IPS DF 6.9 (cell line): ENCODE measurements around the gene CACNA1G.

Source experiments
- DNase-seq: peaks from one replicate; pipeline ENCODE4 v3.0.0-alpha.2; 2013; ENCODE audit warnings: low read depth, low spot score
- H3K27ac ChIP-seq: one replicate; pipeline ENCODE4 v1.5.1; 2013; ENCODE audit warnings: low read length, control low read depth
- H3K27me3 ChIP-seq: 2 replicates; pipeline ENCODE4 v1.6.1; 2013; ENCODE audit warnings: mild to moderate bottlenecking, low read length; ENCODE audit not compliant: control insufficient read depth, insufficient read depth
- H3K36me3 ChIP-seq: 2 replicates; pipeline ENCODE4 v1.6.1; 2013; ENCODE audit warnings: low read length; ENCODE audit not compliant: control insufficient read depth, insufficient read depth
- H3K4me1 ChIP-seq: 2 replicates; pipeline ENCODE4 v1.6.1; 2013; ENCODE audit warnings: low read length; ENCODE audit not compliant: control insufficient read depth, insufficient read depth
- H3K4me3 ChIP-seq: 2 replicates; pipeline ENCODE4 v1.5.1; 2013; ENCODE audit warnings: mild to moderate bottlenecking, low read length
- H3K9me3 ChIP-seq: 2 replicates; pipeline ENCODE4 v1.6.1; 2013; ENCODE audit warnings: low read length, inconsistent platforms; ENCODE audit not compliant: control insufficient read depth, insufficient read depth
- WGBS: extraction: QIAGEN DNeasy Blood & Tissue Kit; methylation state at CpG from one replicate; pipeline ENCODE4 v1.1.7; 2013; ENCODE audit warnings: mixed read lengths, missing lambda C conversion rate; ENCODE audit not compliant: insufficient read length, insufficient coverage; 5-methylcytosine and 5-hydroxymethylcytosine counted together

CACNA1G gene

DNA sequence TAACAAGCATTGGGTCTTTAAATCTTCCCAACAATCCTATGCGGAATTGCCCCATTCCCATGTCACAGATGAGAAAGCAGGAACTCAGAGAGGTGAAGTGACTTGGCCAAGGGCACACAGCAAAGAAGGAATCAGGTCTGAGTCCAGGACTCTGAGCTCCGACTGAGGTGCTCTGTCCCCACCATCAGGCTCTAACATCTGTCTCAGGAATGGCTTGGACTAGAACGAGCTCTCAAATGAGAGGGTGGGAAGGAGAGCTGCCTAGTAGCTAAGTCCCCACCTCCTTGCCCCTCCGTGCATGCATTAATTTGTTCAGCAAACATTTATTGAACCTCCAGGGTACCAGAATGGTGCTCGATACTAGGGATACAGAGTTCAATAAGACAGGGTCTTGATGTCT is 100.8 kb downstream of the CACNA1G start:
- H3K9me3 ChIP-seq, result no peaks in the 10 kb centered on the region
- no peaks in the 10 kb centered on the region for H3K27me3 ChIP-seq
- H3K4me3 ChIP-seq, result no peak overlapping the region
- H3K27ac ChIP-seq, result no peak overlapping the region
- no peak for DNase-seq
- H3K4me1 ChIP-seq, result peaks cover 4% of the 10 kb centered on the region; the same call in 1 of the 2 replicates
- H3K36me3 ChIP-seq, result no peaks in the 10 kb centered on the region
- WGBS, result no CpG with 5 or more reads among the region's 5 CpGs

DNA sequence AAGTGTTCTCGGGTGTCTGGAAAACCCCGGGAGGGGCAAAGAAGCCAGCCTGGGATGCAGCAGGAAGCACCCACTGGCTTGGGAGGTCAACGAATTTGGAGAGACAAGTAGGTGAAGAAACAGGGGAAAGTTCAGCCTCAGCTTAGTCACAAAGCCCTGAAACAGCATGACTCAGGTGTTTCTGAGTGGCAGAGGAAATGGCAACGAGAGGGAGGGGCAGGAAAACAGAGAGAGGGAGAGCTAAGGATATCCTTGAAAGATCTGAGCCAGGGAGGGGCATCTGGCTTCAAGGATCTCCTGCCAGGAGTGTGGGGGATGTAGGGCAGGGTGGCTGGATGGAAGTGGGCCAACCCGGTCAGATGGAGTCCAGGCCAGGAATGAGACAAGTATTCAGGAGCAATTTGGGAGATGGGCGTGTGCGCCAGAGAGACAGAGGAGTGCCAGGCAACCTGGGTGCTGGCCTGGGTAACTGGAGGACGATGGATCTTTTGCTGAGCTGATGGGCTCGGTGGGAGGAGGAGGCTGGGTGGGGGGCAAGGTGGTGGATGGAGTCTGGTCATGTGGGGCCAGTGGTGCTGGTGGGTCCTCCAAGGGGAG is 101.4 kb downstream of the CACNA1G start:
- no peaks in the 10 kb centered on the region for H3K27me3 ChIP-seq
- no peaks in the 10 kb centered on the region for H3K36me3 ChIP-seq
- H3K4me1 ChIP-seq, result peaks cover 4% of the 10 kb centered on the region; the same call in 1 of the 2 replicates
- H3K9me3 ChIP-seq, result no peaks in the 10 kb centered on the region
- no peak overlapping the region for H3K4me3 ChIP-seq
- H3K27ac ChIP-seq, result no peak overlapping the region
- WGBS, result no CpG with 5 or more reads among the region's 9 CpGs
- DNase-seq, result no peak

DNA sequence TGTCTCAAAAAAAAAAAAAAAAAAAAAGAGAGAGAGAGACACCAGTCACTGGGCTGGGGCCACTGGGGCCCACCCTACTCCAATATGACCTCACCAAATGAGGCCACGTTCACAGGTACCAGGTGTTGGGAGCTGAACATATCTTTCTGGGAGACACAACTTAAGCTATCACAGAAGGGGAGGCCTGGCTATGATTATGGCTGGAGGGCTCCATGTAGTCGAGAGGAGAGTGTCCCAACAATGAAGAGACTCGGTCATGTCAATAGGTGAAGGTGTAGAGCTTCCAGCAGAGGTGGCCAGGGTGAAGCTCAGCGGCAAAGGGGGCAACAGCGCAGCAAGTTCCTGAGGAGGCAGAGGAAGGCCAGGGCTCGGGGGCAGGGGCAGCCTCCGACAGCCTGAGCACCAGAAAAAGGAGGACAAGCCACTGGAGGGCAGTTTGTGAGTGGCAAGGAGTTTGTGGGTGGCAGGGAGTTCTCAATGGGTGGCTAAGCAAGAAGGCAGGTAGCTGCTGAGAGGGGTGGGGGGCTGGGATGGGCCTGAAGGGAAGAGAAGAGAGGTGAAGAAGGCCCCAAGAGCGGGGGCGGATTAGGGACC is 102.2 kb downstream of the CACNA1G start:
- WGBS, result no CpG with 5 or more reads among the region's 9 CpGs
- H3K4me1 ChIP-seq, result peaks cover 4% of the 10 kb centered on the region; the same call in 1 of the 2 replicates
- no peak overlapping the region for H3K27ac ChIP-seq

DNA sequence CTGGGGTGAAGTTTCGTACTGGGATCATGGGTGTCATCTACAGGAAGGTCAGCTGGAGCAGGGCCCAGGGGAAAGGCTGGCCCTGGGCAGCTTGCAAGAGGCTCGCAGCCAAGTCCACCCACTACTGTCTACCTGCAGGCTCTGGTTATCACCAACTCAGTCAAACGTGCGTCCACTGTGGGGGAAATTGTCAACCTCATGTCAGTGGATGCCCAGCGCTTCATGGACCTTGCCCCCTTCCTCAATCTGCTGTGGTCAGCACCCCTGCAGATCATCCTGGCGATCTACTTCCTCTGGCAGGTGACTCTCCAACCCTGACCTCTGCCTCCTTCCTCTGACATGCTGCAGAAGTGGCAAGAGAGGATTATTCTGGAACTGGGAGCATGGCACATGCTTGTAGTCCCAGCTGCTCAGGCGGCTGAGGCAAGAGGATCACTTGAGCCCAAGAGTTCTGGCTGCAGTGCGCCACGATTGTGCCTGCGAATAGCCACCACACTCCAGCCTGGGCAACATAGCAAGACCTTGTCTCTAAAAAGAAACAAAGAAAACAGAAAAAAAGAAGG is 103.4 kb downstream of the CACNA1G start:
- H3K36me3 ChIP-seq, result no peaks in the 10 kb centered on the region
- H3K4me3 ChIP-seq, result no peak overlapping the region
- peaks cover 7% of the 10 kb centered on the region for H3K4me1 ChIP-seq
- no peak overlapping the region for H3K27ac ChIP-seq
- DNase-seq, result no peak
- WGBS, result no CpG with 5 or more reads among the region's 10 CpGs
- H3K9me3 ChIP-seq, result no peaks in the 10 kb centered on the region
- no peaks in the 10 kb centered on the region for H3K27me3 ChIP-seq

More for the DNA sequence above, 102.2 kb downstream of the CACNA1G start:
- no peaks in the 10 kb centered on the region for H3K9me3 ChIP-seq
- H3K36me3 ChIP-seq, result no peaks in the 10 kb centered on the region
- H3K4me3 ChIP-seq, result no peak overlapping the region
- DNase-seq, result no peak
- H3K27me3 ChIP-seq, result no peaks in the 10 kb centered on the region

DNA sequence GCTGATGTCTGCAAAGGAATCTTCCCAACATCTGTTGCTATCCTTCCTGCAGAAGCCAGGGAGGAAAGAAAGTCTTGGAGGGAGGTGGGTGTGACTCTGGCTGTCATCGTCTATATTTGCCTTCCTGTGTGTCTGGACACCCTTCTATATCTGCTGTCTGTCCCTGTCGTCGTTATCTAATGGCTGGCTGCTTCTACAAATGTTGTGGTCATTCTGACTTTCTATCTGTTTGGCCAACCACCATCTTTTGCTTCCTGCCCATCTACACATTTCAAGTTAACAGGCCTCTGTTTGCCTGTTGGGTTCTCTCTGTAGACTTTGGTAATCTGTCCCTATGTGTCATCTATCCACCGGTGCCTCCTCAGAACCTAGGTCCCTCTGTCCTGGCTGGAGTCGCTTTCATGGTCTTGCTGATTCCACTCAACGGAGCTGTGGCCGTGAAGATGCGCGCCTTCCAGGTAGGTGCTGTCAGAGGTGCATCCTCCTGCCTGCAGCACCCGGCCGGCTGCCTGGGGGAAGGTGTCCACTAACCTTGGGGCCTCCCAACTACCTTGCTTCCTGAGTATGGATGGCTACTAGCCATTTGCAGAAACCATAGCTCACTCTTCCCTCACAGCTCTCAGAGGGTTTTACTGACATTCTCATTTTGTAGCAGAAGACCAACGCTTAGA is 104.4 kb downstream of the CACNA1G start:
- no peaks in the 10 kb centered on the region for H3K9me3 ChIP-seq
- no peaks in the 10 kb centered on the region for H3K36me3 ChIP-seq
- no peak for DNase-seq
- H3K27ac ChIP-seq, result no peak overlapping the region
- WGBS, result no CpG with 5 or more reads among the region's 12 CpGs
- H3K27me3 ChIP-seq, result no peaks in the 10 kb centered on the region
- peaks cover 7% of the 10 kb centered on the region for H3K4me1 ChIP-seq
- H3K4me3 ChIP-seq, result no peak overlapping the region

DNA sequence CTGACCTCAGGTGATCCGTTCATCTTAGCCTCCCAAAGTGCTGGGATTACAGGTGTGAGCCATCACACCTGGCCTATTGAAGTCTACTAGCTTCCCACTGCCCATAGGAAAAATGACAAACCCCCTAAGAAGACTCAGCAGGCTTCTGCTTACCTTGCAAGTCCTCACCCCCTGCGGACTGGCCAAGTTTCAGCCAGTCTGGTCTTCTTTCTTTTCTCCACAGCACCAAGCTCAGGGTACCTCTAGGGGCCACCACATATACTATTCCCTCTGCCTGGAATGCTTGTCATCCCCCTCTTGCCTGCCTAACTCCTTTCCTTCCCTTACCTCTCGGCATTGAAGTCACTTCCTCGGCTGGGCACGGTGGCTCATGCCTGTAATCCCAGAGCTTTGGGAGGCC is 105.3 kb downstream of the CACNA1G start:
- H3K4me1 ChIP-seq, result peaks cover 7% of the 10 kb centered on the region
- H3K27me3 ChIP-seq, result no peaks in the 10 kb centered on the region
- H3K27ac ChIP-seq, result no peak overlapping the region
- DNase-seq, result no peak
- no peak overlapping the region for H3K4me3 ChIP-seq
- H3K36me3 ChIP-seq, result no peaks in the 10 kb centered on the region
- H3K9me3 ChIP-seq, result no peaks in the 10 kb centered on the region
- WGBS, result no CpG with 5 or more reads among the region's 5 CpGs

DNA sequence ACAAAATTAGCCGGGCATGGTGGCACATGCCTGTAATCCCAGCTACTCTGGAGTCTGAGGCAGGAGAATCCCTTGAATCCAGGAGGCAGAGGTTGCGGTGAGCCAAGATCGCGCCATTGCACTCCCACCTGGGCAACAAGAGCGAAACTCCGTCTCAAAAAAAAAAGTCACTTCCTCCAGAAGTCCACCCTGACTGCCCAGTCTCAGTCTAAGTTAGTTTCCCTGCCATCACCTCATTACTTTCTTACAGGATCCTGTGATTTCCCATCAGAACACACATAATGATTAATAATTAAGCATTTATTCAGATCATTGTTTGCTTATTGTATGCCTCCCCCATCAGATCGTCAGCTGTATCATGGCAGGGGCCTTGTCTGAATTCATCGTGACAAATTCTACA is 105.8 kb downstream of the CACNA1G start:
- no peak for DNase-seq
- Histone ChIP-seq H3K9me3 (no peaks in the 10 kb centered on the region), H3K4me1 (peaks cover 7% of the 10 kb centered on the region), H3K27me3 (no peaks in the 10 kb centered on the region), H3K27ac (no peak overlapping the region), H3K4me3 (no peak overlapping the region), H3K36me3 (no peaks in the 10 kb centered on the region)
- no CpG with 5 or more reads among the region's 8 CpGs for WGBS

DNA sequence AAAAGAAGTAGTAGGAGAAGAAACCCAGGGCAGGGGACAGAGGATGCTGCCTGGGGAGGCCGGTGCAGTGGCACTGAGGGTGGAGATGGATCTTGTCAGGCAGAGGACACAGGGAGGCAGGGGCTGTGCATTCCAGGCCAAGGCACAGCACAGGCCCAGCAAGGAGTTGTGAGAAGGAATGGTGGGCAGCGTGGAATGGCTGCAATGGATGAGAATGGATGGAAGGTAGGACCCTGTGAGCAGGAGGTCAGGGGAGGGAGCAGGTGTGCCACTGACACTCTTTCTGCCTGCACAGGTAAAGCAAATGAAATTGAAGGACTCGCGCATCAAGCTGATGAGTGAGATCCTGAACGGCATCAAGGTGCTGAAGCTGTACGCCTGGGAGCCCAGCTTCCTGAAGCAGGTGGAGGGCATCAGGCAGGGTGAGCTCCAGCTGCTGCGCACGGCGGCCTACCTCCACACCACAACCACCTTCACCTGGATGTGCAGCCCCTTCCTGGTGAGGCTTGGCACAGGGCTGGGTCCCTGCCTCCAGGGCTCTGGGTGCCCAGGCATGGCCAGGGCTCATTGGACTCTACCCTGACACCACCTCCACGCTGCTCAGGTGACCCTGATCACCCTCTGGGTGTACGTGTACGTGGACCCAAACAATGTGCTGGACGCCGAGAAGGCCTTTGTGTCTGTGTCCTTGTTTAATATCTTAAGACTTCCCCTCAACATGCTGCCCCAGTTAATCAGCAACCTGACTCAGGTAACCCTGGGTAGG is 106.9 kb downstream of the CACNA1G start:
- no peak for DNase-seq
- Histone ChIP-seq H3K4me1 (peaks cover 3% of the 10 kb centered on the region; the same call in 1 of the 2 replicates), H3K27me3 (no peaks in the 10 kb centered on the region), H3K9me3 (no peaks in the 10 kb centered on the region), H3K36me3 (no peaks in the 10 kb centered on the region), H3K4me3 (no peak overlapping the region), H3K27ac (no peak overlapping the region)
- WGBS, result no CpG with 5 or more reads among the region's 14 CpGs

DNA sequence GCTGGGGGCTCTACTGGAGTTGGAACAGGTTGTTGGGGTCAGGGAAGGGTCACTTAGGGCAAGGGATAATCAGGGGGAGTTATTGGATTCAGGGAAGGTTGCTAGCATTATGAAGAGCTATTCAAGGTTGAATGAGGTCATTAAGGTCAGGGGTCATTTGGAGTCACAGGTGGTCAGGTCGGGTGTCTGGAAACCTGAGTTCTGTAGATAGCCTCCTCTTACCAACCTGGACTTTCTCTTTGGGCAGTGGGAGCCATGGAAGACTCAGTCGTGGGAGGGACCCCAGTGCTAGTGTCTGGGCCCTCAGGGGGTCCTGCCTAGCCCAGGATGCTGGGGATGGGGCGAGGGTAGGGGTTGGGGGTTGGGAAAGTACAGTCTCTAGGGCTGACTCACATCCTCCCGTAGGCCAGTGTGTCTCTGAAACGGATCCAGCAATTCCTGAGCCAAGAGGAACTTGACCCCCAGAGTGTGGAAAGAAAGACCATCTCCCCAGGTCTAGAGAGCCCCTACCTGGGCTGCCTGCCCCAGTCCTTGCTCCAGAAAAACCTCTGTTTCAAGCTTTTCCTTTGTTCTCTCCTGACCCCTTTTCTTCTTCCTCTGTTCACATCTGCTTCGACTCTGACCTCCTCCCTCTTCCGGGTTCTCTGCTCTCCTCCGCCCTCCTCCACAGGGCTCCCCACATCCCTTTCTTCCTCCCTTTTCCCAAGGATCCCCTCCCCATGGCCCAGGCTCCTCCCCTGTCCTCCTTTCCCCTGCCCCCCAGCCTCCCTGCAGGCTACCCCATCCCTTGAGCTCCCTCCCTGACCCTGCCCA is 107.7 kb downstream of the CACNA1G start:
- Histone ChIP-seq H3K27ac (no peak overlapping the region), H3K4me1 (peaks cover 3% of the 10 kb centered on the region; the same call in 1 of the 2 replicates), H3K9me3 (no peaks in the 10 kb centered on the region), H3K4me3 (no peak overlapping the region), H3K36me3 (no peaks in the 10 kb centered on the region), H3K27me3 (no peaks in the 10 kb centered on the region)
- no CpG with 5 or more reads among the region's 8 CpGs for WGBS
- no peak for DNase-seq
